Stimulated activated CD8-positive, alpha-beta memory T cell treated with anti-CD3 and anti-CD28 coated beads, Interleukin-7, amount 100 ng/mL, for 24 hours (primary cell): ENCODE results near the gene PPDPF.

Source experiments
- DNase-seq: peaks from one replicate; pipeline ENCODE4 v3.0.0-alpha.2; 2020; ENCODE audit warnings: low read depth

The PPDPF gene

DNA sequence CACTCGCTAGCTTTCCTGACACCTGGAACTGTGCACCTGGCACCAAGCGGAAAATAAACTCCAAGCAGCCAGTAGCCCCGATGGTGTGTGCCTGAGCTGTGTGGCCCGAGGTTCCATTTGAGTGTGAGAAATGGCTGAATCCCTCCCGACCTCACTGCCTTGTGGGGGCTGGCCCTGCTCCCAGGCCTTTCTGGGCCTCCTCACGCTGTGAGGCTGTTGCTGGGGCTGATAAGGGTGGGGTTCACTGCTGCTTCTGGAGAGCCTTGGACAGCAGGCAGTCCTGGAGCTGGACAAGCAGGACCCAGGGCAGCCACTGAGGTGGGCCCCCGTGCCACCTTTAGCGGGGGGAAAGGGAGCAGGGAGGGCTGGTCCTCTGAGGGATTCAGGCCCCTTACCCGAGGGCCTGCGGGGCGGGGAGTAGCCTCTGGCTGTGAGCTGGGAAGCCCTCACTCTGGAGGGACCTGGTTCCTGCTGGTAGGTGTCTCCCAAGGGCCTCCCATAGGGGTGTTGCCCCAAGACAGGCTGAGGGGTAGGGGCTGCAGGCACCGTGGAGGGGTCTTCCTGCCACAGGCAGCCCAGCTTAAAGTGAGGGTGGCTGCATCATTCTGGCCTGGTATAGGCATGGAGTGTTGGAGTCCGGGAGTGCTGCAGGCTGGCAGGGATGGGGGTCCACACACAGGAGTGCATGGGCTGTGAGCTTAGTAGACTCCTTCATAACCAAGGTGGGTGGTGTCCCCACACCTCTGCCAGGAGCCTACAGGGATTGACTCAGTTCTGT lies 1.7 kb downstream of the PPDPF start:
- DNase-seq, result no peak

DNA sequence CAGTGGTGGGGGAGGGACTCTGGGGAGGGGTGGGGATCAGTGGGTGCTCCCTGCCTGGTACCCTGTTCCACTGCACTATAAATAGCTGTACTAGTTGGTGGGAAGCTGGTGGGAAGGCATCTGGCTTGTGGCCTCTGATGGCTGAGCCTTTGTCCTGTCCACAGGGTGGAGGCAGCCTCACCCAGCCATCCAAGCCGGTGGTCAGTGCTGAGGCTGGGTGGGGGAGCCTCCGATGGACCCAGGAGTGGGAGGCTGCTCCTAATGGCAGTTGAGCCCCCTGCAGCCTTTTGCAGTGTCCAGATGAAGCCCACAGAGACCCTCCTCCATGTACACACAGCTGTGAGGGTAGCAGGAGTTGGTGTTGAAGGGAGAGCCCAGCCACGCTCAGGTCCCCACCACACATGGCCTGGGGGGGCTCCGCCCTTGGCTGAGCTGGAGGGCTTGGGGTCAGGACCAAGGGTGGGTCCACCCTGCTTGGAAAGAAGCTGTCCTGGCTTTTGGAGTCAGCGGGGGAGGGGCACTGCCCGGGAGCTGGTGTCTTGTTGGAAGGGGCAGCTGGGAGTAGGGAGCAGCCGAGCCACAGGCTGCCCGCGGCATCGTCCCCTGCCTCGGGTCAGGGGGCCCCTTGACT lies 2.5 kb downstream of the PPDPF start:
- no peak for DNase-seq

DNA sequence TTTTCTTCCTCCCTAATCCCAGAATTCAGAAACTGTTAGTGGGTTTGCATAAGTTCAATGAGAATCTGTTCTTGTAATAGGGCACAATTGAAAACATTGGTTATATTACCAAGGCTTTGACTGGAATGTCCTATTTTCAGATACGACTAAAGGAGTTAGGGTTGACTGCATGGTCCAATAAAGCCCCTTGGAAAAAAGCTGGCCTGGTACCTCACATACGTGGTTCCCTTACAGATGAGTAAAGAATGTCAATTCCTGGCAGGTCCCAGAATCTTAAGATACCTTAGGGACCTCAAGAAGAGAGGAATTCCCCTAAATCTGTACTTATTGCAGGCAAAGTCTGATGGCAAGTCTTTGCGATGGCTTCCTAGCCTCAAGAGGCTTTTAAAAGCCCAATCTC lies 4.6 kb downstream of the PPDPF start:
- no peak for DNase-seq

DNA sequence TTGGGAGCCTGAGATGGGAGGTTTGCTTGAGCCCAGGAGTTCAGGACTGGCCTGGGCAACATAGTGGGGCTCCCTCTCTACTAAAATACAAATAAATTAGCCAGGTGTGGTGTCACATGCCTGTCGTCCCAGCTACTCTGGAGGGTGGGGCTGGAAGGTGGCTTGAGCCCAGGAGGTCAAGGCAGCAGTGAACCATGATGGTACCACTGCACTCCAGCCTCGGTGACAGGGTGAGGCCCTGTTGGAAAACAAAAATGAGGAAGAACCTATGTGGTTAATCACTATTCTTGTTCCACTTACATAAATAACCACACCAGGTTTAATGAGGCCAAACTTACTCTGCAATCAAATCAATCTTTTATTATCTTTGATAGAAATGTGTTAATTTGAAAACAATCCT lies 5.4 kb downstream of the PPDPF start:
- no peak for DNase-seq

DNA sequence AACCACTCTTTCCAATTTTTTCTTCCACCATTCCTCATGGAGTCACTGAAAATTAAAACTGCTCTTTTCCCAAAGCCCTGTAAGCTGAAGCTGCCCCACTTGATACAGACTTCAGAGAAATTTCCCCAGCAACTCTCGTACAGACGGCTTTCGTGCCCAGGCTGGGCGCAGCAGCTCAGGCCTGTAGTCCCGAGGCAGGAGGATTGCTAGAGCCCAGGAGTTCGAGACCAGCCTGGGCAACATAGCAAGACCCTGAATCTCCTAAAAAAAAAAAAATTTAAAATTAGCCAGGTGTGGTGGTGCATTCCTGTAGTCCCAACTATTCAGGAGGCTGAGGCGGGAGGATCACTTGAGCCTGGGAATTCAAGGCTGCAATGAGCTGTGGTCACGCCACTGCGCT lies 6.6 kb downstream of the PPDPF start:
- no peak for DNase-seq

DNA sequence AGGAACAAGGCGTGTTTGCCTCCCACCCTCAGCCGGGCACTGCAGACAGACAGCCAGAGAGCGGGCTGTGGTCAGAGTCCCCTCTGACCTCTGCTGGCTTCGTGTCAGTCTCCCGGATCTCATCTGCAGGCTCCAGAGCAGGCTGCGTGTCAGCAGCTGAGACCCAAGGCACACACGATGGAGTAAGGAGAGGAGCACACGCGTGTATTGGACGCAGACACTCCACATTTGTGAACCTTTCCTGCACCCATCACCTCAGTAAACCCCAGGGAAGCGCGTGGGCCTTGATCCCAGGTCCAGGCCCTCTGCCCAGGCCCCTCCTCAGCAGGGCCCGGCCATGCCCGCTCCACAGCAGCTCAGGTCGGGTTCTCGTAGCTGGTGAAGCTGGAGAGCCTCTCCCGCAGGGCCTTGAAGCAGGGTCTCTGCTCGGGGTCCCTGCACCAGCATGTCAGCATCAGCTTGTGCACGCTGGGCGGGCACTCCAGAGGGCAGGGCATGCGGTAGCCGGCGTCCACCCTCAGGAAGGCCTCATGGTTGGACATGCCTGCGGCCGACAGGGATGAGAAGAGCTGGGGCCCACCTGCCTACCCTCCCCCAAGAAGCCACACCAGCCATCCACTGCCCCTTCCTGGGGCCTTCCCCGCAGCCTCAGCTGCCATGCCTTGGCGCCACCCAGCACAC lies 8.8 kb downstream of the PPDPF start:
- DNase-seq, result no peak

DNA sequence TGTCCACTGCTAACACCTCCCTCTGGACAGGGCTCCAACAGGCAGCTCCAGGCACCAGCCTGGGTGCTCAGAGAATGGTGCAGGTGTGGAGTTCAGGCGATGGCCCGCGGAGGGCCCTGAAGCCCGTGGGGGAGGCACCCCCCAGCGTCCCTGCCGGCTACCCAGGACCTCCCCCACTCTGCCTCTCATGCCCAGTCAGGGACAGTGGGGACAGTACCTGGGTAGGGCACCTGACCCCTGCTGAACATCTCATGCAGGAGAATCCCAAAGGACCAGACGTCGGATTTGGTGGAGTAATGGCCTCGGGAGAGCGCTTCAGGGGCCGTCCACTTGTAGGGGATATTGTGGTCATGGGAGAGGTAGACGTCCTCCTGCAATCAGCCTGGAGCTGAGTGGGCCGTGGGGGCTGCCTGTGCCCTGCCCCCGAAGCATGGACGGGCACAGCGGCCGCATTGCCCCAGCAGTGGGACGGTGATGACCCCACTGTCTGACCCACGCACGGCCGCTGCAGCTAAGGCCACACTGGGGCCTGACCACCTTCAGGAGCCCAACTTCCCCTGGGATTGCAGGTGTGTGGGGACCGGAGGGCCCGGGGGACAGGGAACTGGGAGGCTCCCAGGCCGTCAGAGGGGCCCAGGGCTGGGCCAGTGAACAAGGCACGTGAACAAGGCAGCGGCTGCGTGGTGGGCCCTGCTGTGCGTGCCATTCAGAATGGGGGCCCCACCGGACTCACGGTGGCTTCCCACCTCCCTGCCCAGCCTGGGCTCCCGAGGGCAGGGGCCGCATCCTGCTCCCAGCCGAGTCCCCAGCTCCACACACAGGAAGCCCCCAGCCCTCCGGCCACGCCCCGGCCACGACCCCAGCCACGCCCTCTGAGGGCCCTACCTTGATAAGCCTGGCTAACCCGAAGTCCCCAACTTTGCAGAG lies 9.6 kb downstream of the PPDPF start:
- no peak for DNase-seq

DNA sequence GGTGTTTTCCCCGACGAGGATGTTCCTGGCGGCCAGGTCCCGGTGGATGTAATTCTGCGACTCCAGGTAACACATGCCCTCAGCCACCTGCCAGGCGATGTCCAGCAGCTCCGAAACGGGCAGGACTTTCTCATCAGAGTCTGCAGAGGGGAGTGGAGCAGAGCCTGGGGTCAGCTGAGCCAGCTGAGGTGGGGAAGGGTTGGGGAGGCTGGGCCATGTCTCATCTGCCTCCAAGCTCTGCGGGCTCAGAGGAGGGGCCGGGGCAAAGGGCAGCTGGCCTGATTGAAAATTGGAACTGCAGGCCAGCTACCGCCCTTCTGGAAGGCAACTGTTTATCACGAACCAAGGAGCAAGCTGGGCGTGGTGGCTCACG lies 10.2 kb downstream of the PPDPF start:
- DNase-seq, result no peak

DNA sequence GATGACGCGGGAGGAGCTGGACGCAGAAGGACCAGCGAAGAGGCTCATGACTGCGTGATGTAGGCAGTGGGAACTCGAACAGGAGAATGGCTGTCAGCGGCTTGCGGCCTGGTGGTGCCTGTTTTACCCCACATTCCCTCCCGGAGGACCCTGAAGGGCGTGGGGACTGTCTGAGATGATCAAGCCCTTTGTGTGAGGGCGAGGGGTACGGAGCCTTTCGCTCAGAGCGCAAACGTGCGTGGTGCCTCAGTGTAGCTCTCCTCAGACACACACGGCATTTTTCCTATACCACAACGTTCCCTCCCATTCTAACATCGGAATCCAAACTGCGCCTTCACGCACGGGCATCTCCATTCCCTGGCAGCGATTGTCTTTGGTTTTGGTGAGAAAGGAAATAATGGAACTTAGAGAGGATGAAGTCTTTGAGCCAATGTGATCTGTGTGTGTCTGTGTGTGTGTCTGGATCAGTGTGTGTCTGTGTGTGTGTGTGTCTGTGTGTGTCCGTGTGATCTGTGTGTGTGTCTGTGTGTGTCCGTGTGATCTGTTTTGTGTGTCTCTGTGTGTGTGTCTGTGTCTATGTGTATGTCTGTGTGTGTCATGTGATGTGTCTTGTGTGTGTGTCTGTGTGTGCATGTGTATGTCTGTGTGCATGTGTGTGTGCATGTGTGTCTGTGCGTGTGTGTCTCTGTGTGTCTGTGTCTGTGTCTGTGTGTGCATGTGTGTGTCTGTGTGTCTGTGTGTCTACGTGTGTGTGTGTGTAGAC lies 11.3 kb downstream of the PPDPF start:
- DNase-seq, result no peak

DNA sequence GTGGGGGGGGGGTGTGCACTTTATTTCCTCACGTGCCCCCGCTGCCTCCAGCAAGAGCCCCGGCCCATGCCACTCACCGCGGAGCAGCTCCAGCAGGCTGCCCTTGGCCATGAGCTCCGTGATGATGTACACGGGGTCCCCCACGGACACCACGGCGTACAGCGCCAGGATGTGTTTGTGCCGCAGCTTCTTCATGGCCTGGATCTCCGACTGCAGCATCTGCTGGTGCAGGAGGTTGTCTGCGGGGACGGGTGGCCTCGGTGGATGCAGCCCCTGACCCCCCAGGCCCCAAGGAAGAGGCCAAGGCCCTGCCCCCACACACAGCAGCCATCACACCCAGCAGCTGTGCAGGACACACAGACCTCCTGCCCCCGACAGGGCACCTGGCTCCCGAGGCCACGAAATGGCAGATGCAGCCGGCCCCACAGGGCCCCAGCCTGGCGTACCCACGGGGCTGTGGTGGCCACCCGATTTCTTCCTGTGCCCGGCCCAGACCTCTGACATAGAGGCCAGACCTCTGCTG lies 11.9 kb downstream of the PPDPF start:
- DNase-seq, result no peak

DNA sequence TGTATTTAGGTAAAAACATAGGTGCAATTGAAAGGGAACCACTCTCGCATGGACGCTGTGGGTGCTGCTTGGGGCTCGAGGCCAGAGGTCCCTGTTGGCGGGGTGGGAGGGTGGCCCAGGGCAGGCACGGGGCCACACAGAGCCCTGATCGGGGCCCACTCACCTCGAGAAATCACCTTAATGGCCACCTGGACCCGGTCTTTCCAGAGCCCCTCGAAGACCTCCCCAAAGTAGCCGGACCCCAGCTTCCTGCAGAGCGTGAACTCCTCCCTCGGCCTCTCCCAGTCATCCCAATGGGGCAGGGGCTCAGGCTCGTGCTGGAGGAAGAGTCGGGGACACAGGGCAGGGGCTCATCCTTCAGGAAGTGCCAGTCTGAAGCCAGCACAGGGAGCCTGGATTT lies 12.8 kb downstream of the PPDPF start:
- DNase-seq, result no peak

DNA sequence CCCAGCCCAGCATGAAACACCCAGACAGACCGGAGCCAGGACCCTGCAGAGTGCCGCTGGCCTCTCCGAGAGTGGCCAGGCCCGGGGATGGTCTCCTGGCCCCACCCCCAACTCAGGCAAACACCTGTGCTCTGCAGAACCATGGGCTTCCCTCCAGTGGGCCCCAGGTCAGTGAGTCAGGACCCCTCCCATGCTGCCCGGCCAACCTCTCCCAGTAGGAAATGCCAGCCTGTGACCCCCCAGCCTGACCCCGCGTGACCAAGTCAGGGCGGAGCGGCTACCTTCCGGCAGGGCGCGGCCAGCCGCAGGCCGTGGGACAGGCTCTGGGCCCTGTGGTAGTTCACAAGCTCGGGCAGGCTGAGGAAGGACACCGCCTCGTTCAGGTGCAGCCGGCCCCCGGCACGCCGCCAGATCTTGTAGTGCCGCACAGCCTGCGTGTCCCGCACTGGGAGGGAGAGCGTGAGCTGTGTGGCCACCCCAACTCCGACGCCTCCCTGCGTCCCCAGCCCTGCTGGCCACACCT lies 13.4 kb downstream of the PPDPF start:
- DNase-seq, result no peak

DNA sequence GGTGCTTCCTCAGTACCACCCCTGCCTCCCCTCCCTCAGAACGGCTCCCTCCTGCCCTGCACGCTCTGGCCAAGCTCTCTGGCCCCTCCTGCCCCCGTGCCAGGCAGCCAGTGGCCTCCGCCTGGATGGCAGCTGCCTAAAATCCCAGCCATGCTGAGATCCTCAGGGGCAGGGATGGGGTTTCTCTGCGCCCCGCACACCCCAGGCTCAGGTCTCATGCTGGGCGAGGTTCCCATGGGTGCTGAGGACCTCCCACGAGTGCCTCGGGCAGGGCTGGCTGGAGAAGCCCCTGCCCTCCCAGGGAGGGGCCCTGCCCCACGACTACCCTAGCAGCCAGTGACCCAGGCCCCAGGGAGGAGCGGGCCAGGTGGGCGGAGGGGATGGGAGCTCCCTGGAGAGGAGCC lies 13.9 kb downstream of the PPDPF start:
- no peak for DNase-seq

DNA sequence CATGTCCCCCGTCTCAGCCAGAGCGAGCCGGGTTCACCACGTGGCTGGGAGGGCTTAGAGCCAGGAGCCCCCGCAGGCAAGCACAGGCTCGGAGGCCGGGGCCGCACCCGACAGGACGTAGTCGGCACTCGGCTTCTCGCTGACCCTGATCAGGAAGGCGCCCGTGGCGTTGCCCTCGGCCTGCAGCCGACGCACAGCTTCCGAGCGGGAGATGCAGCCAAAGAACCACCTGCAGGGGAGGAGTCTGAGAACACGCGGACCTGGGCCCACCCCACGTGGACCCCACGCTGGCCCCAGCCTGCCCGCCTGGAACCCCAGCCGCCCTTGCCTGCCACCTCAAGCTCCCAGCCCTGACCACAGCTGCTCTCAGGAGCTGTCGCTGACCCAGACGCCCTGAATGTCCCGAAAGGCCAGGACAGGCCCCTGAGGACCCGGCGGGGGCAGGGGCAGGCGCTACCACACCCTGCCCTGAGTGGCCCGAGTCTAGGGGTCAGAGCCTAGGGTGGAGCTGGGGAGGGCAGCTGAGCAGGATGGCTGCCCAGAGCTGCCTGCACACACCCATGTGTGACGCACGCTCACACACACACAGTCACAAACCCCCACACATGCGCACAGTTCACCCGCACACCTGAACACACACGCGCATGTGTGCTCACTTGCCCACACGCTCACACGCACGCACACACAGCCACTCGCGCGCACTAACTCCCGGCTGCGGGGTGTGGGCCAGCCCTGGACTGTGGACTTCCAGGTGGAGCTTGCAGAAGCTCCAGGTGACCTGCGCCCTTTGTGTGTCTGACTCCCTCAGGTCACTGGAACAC lies 14.5 kb downstream of the PPDPF start:
- DNase-seq, result no peak

DNA sequence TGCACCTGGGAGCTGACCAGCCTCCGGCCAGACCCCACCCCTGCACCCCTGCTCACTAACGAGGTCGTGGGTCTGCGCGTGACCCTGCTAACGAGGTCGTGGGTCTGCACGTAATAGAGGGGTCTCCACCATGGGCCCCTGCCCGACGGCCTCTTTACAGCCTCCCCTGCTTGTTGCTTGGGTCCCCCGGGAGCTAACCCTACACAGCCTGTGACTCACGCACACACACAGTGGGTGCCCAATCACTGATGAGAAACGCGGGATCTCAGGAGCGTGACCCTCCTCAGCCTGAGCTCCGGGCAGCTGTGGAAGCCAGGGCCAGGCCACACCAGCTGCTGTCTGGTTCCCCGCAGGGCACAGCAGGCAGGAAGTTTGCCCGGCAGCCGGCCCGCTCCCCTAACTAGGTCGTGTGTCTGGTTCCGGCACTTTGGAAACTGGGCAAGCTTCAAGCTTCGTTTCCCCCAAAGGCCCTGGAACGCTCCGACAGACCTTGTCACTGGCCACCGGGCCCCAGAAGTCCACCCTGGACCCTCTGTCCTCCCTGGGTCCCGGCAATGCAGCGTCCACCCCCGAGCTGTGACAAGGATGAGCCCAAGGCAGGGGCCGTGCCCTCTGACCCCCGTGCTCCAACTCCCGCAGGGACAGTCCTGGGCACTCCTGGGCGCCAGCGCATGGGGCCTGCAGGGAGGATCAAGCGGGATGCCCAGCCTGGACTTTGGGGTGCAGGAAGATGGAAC lies 15.8 kb downstream of the PPDPF start:
- DNase-seq, result no peak

DNA sequence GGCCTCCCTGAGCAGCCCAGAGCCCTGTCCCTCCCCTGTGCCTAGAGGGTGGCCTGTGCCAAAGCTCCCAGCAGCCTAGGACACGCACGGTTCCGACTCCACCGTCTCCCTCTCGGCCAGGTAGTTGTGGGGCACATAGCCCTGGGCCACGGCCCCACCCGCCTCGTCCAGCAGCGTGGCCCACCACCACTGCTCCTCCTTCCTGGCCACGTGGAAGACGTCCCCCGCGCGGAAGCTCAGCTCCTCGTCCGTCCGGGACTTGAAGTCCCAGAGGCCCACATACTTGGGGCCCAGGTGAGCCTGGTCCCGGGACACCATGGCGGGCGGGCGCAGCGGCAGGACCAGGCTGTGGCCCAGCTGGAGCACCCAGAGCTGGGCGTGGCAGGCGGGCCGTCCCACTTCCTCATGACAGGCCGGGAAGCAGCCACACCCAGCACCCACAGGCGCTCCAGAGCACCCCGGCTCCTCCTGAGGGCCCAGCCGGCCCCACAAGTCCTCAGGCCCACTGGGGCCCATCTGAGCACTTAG lies 16.5 kb downstream of the PPDPF start, which contains the start of gene PTK6:
Gene PTK6, minus strand, starts transcription at position 380 of the 528 bp plus-strand sequence. Its CDS starts 62 bp downstream, at position 318.
- no peak for DNase-seq

DNA sequence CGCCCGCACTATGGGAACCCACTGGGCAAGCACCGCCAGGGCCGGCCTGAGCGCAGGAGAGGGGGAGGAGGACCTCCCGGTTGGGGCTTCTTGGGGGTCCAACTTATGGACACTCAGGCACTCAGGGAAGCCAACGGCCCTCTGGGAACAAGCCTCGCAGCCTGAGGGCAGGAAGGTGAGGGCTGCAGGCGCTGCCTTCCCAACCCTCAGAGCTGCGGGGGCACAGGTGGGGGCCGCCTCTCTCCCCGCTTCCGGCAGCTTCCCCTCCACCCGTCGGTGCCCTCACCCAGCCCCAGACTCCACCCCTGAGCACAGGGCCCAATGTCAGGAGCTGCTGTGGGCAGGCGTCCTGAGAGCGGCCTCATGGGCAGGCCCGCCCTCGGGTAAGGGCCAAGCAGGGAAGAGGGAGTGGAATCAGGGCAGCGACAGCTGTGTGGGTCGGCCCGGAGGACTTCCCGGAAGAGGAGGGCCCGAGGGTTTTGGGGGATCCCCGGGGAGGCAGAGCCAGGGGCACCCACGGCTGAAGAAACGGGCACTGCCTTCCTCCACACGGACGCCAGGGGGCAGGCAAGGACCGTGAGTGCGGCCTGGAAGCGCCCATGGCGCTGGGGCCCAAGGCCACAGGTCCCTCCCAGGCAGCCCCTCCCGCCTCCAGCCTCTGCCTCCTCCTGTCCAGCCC lies 17.1 kb downstream of the PPDPF start:
- peak; percentile 90 for DNase-seq
